C4-2B (cell line): ENCODE data around the gene SYNDIG1.

Source experiments
- ZFX ChIP-seq: fragments of 450-650 bp; IDR thresholded peaks from 2 replicates; pipeline ENCODE4 v1.6.1; 2017
- TF ChIP-seq, protein P1 (sequence below): fragments of 450-650 bp; conservative IDR thresholded peaks from 2 replicates; pipeline ENCODE4 v1.5.1; 2017; ENCODE audit warnings: mild to moderate bottlenecking

DNA sequence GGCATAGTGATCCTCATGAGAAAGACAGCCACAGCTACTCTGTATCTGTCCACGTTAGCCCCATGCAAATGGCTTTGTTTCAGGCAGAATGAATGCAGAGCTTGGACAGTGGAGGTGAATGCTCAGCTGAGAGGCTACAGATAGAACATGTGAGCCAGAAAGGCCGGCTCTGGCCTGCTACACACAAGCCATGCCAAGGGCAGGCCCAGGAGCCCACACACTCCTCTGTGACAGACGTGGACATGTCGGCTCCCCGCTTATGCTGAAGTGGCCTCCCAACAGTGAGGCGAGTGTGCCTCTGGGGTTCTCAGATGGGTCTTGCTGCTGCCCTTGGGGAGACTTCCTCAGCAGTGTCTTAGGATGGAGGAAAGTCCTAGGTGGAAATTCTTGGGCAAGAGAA is 159.6 kb downstream of the SYNDIG1 start:
- TF ChIP-seq, protein P1, sequence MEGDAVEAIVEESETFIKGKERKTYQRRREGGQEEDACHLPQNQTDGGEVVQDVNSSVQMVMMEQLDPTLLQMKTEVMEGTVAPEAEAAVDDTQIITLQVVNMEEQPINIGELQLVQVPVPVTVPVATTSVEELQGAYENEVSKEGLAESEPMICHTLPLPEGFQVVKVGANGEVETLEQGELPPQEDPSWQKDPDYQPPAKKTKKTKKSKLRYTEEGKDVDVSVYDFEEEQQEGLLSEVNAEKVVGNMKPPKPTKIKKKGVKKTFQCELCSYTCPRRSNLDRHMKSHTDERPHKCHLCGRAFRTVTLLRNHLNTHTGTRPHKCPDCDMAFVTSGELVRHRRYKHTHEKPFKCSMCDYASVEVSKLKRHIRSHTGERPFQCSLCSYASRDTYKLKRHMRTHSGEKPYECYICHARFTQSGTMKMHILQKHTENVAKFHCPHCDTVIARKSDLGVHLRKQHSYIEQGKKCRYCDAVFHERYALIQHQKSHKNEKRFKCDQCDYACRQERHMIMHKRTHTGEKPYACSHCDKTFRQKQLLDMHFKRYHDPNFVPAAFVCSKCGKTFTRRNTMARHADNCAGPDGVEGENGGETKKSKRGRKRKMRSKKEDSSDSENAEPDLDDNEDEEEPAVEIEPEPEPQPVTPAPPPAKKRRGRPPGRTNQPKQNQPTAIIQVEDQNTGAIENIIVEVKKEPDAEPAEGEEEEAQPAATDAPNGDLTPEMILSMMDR = no peak
- no peak for TF ChIP-seq ZFX
